Measurements from ENCODE around the gene DNAJB6.

DNA sequence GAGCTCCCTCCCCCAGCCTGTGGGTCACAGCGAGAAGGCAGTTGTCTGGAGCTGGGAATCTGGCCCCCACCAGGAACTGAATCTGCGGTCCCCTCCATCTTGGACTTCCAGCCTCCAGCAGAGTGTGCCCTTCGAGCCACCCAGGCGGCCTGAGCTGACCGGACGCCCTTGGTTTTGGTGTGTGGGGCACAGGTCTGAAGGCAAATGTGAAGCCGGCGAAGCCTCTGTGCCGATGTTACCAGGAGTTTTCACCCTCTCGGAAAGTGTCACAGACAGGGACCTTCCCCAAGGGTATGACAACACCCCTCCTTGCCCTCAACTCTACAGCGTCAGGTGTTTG, 109.1 kb downstream of the DNAJB6 start:
- no peak for TF ChIP-seq CTCF (IDR thresholded peaks at IDR 0.05; ENCODE audit: low read depth, low read length)
- TF ChIP-seq POLR2A (IDR thresholded peaks at IDR 0.05; ENCODE audit: extremely low read depth, insufficient read length), result no peak
- no peak for TF ChIP-seq MAX (IDR thresholded peaks at IDR 0.05; ENCODE audit: low read depth, low read length)
- no peak for TF ChIP-seq MYC (IDR thresholded peaks at IDR 0.05; ENCODE audit: low read depth, low read length)
